HepG2 (cell line): ENCODE measurements around the gene ACSL5. TPM values are rescaled to one million over a fixed set of nuclear protein-coding genes. Genes with fewer than 3 reads are reported as not detected.

Source experiments
- ATAC-seq: fragments of 200-7000 bp; cut with Tn5 transposase; 3 replicates; pipeline ENCODE4 v1.9.1; 2020; ENCODE audit warnings: mild to moderate bottlenecking, moderate library complexity
- BruUV-seq: library from RNA; stranded (reverse); fragments of 400-500 nt; replicated peaks from 2 replicates; lab custom pipeline; 2021; lab: Mats Ljungman, UMichigan
- CTCF ChIA-PET: fragments of 300-600 bp; formaldehyde crosslinking; extraction: SDS; loops from one replicate; lab custom pipeline; 2021; ENCODE audit warnings: low total read pairs, inconsistent platforms, low intra/inter-chr PET ratio; lab: Yijun Ruan, JAX
- POLR2A ChIA-PET: fragments of 350-600 bp; sonication (Branson Sonifier 250); formaldehyde crosslinking; loops from one replicate; lab custom pipeline; 2020; ENCODE audit warnings: antibody characterized with exemption, inconsistent platforms; lab: Yijun Ruan, JAX
- DNase-seq: peaks from one replicate; pipeline ENCODE4 v3.0.0-alpha.2; 2015; ENCODE audit warnings: low spot score
- FAIRE-seq: peaks from 3 replicates; lab custom pipeline; 2011; peaks lifted over from hg19 to GRCh38; lab: Jason Lieb, UNC
- H2AFZ ChIP-seq: one replicate; pipeline ENCODE4 v1.6.1; 2011; ENCODE audit warnings: low read length, inconsistent platforms
- H3K27ac ChIP-seq: fragments of 300-600 bp; 3 replicates; pipeline ENCODE4 v1.8.0; 2011; ENCODE audit warnings: mixed run types, mild to moderate bottlenecking, mixed read lengths, low read length, inconsistent platforms; ENCODE audit not compliant: insufficient read depth; ENCODE audit errors: extremely low read length
- H3K27me3 ChIP-seq, 2 experiments: fragments of 200-600 bp in 1 of 2; 2 replicates in 1 of 2; 3 replicates in 1 of 2; pipeline versions ENCODE4 v1.6.0 to v1.8.0; 2011; ENCODE audit warnings: low read length in 2 of 2, mild to moderate bottlenecking in 2 of 2, moderate library complexity in 2 of 2, inconsistent platforms in 1 of 2; ENCODE audit not compliant: insufficient read depth in 2 of 2, control insufficient read depth in 1 of 2
- H3K36me3 ChIP-seq, 2 experiments: fragments of 200-600 bp in 1 of 2; replicated peaks in 1 of 2; 2 replicates in 1 of 2; 3 replicates in 1 of 2; pipeline versions ENCODE4 v1.5.1 to v1.8.0; 2011; ENCODE audit warnings: low read length in 2 of 2, inconsistent platforms in 1 of 2; ENCODE audit not compliant: insufficient read depth in 2 of 2, control insufficient read depth in 1 of 2
- H3K4me1 ChIP-seq: 2 replicates; pipeline ENCODE4 v1.5.1; 2012; ENCODE audit warnings: low read length, inconsistent platforms; ENCODE audit not compliant: insufficient read depth
- H3K4me2 ChIP-seq: 2 replicates; pipeline ENCODE4 v1.6.0; 2011; ENCODE audit warnings: low read depth, low read length, inconsistent platforms
- H3K4me3 ChIP-seq, 3 experiments: fragments of 200-600 bp in 1 of 3; sonication (generic), shearing (Covaris generic) in 1 of 3; replicated peaks in 1 of 3; 2 replicates each; pipeline ENCODE4 v1.5.1; 2011 to 2016; ENCODE audit warnings: low read length in 3 of 3, inconsistent platforms in 2 of 3, low read depth in 2 of 3, mild to moderate bottlenecking in 2 of 3, control low read depth in 1 of 3, mixed read lengths in 1 of 3; ENCODE audit not compliant: insufficient read depth in 1 of 3
- H3K79me2 ChIP-seq: one replicate; pipeline ENCODE4 v1.6.1; 2011; ENCODE audit warnings: low read length, inconsistent platforms; ENCODE audit not compliant: insufficient read depth
- H3K9ac ChIP-seq: 2 replicates; pipeline ENCODE4 v1.6.0; 2011; ENCODE audit warnings: mild to moderate bottlenecking, low read depth, low read length, inconsistent platforms; ENCODE audit not compliant: insufficient read depth
- H3K9me3 ChIP-seq: 2 replicates; pipeline ENCODE4 v1.5.1; 2012; ENCODE audit warnings: mild to moderate bottlenecking, low read length
- H4K20me1 ChIP-seq: 2 replicates; pipeline ENCODE4 v1.6.0; 2011; ENCODE audit warnings: inconsistent platforms, mild to moderate bottlenecking, low read length, moderate library complexity; ENCODE audit not compliant: insufficient read depth
- AGO2 ChIP-seq: fragments of 200-400 bp; formaldehyde crosslinking; optimal IDR thresholded peaks from 2 replicates; pipeline ENCODE3; 2017; ENCODE audit warnings: mild to moderate bottlenecking, low read depth, low read length, moderate library complexity
- ELF3 ChIP-seq: IDR thresholded peaks from 2 replicates; pipeline ENCODE4 v1.6.1; 2016; ENCODE audit warnings: missing genetic modification reagents, missing compliant biosample characterization
- NFATC3 ChIP-seq: sonication (generic); formaldehyde crosslinking; IDR thresholded peaks from 2 replicates; pipeline ENCODE4 v1.5.1; 2020; ENCODE audit warnings: mild to moderate bottlenecking, missing genetic modification reagents
- POLR2G ChIP-seq: fragments of 200-400 bp; formaldehyde crosslinking; IDR thresholded peaks from 2 replicates; pipeline ENCODE4 v1.6.1; 2018; ENCODE audit warnings: mild to moderate bottlenecking, low read depth, low read length, moderate library complexity
- RBM22 ChIP-seq: fragments of 200-400 bp; formaldehyde crosslinking; optimal IDR thresholded peaks from 2 replicates; pipeline ENCODE3; 2017; ENCODE audit warnings: mild to moderate bottlenecking, low read length, moderate library complexity
- RFX3 ChIP-seq: IDR thresholded peaks from 2 replicates; pipeline ENCODE4 v1.6.1; 2016; ENCODE audit warnings: missing biosample characterization, missing genetic modification reagents
- ZBTB33 ChIP-seq: sonication (generic); formaldehyde crosslinking; IDR thresholded peaks from 2 replicates; pipeline ENCODE4 v1.4.0; 2020; ENCODE audit warnings: missing genetic modification reagents
- ZNF12 ChIP-seq: sonication (generic); formaldehyde crosslinking; IDR thresholded peaks from 2 replicates; pipeline ENCODE4 v1.5.0; 2020; ENCODE audit warnings: missing genetic modification reagents
- ZNF281 ChIP-seq: sonication (generic); formaldehyde crosslinking; IDR thresholded peaks from 2 replicates; pipeline ENCODE4 v1.4.0; 2020; ENCODE audit warnings: missing genetic modification reagents, borderline replicate concordance
- ZNF326 ChIP-seq: sonication (generic); formaldehyde crosslinking; IDR thresholded peaks from 2 replicates; pipeline ENCODE4 v1.4.0; 2020; ENCODE audit warnings: missing genetic modification reagents, borderline replicate concordance
- ZNF775 ChIP-seq: sonication (generic); formaldehyde crosslinking; IDR thresholded peaks from 2 replicates; pipeline ENCODE4 v1.4.0; 2020; ENCODE audit warnings: missing genetic modification reagents, mild to moderate bottlenecking, moderate library complexity, borderline replicate concordance
- WGBS: methylation state at CpG from one replicate; pipeline ENCODE4 v1.1.6; 2017; ENCODE audit warnings: low lambda C conversion rate; 5-methylcytosine and 5-hydroxymethylcytosine counted together
- in situ Hi-C: cut with HindIII; loops from 2 replicates; pipeline ENCODE4 v1.10.0; 2017; ENCODE audit warnings: low pct_unique_long_range_greater_than_20kb; ENCODE audit not compliant: extremely low pct_ligation_motif_present
- intact Hi-C: fragments of 100-400 bp; cut with micrococcal nuclease; formaldehyde crosslinking; loops from one replicate; pipeline ENCODE4 v1.10.0; 2022; ENCODE audit not compliant: unreplicated experiment
- polyA plus RNA-seq, 8 experiments: library from polyadenylated mRNA; depleted of rRNA in 3 of 8; stranded (reverse) in 7 of 8; unstranded in 1 of 8; fragments of >200 nt; fragmentation: Illumina TruSeq in 4 of 8; extraction: Trizol in 4 of 8; gene quantifications; 2 replicates each; pipeline versions ENCODE4 v1.2.1 to v1.2.3, GENCODE V29; 2011 to 2016; ENCODE audit warnings: low read depth in 4 of 8, missing spikeins in 1 of 8, mixed read lengths in 1 of 8; ENCODE audit not compliant: insufficient read depth in 1 of 8
- total RNA-seq, 5 experiments: library from RNA; depleted of rRNA; stranded (reverse); fragments of >200 nt; fragmentation: Illumina TruSeq; extraction: Trizol; gene quantifications; 2 replicates each; pipeline ENCODE4 v1.2.3, GENCODE V29; 2016; ENCODE audit warnings: low read depth in 1 of 5
- TF ChIP-seq, protein P1 (sequence below): sonication (generic); formaldehyde crosslinking; IDR thresholded peaks from 2 replicates; pipeline ENCODE4 v1.8.1; 2023; ENCODE audit warnings: mild to moderate bottlenecking, missing genetic modification reagents

Gene ACSL5
- total and polyA plus RNA-seq, 2 of the 13 experiments (the other 11 are each of a cell fraction or from before 2014, with no cell fraction given): 56.4 to 82.5 TPM

DNA sequence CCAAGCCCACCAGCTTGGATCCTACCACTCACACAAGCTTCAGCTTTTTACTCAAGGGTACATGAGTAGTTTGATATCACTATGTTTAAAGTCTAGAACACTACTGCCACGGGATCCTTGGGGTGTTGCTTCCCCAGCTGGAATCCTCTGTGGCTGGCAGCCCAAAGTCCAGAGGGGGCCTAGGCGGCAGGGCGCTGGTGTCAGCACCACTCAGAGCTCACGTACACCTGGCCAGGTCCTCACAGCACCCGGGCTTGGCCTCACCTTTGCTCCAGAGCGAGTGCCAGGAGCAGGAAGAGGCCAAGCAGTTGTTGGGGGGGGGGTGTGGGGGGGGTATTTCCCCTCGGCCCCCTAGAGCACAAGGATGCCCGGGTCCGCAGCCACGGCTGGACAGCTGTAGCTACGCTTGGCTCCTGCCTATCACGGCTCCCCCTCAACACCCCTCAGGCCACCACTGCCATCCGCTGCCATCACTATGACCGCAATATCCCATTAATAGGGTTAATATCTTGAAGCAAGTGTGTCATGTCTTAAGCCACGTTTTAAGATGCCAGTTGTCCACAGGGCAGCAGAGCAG, 55.8 kb downstream of the ACSL5 start (continued):
- TF ChIP-seq ZBTB33 (CRISPR knock-in tag) (peak; percentile 91), POLR2G (peak; percentile 58), RBM22 (peak; percentile 8), AGO2 (peak; percentile 86), ZNF326 (CRISPR knock-in tag) (no peak)
- TF ChIP-seq, protein P1, sequence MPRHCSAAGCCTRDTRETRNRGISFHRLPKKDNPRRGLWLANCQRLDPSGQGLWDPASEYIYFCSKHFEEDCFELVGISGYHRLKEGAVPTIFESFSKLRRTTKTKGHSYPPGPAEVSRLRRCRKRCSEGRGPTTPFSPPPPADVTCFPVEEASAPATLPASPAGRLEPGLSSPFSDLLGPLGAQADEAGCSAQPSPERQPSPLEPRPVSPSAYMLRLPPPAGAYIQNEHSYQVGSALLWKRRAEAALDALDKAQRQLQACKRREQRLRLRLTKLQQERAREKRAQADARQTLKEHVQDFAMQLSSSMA (CRISPR knock-in tag): no peak

DNA sequence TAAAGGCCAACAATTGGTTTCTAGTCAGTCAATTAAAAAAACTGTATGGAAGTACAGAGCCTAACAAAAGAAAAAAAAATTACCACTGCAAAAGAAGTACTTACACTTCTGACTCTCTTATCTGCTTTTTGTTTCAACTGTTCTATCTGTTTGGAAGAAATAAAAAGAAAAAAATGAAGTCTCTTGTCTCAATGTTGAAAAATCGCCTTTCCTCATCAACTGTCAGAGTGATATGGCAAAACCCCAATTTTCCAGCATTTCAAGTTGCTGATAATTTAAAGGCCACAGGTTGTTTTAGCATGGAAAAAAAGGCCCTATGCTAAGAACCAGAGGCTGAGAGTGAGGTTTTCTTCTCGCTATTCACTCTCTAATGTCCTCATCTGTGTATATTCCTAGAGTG, 59.2 kb downstream of the ACSL5 start:
- Histone ChIP-seq H3K4me2 (no peak overlapping the region), H3K4me3 (no peak overlapping the region), H3K27ac (no peak overlapping the region), H3K9ac (no peak overlapping the region), H3K27me3 (no peaks in the 10 kb centered on the region), H3K4me1 (peaks cover 12% of the 10 kb centered on the region), H3K36me3 (peaks cover 9 to 44% of the 10 kb centered on the region in 2 experiments), H3K9me3 (no peaks in the 10 kb centered on the region), H3K79me2 (no peaks in the 10 kb centered on the region), H2AFZ (no peak overlapping the region), H4K20me1 (no peaks in the 10 kb centered on the region; the same call in 1 of the 2 replicates)
- BruUV-seq: no TSS peak
- ATAC-seq (no peak), FAIRE-seq (no peak), DNase-seq (no peak)
- 95% methylated on average over 2 of the region's 2 CpGs for WGBS
- in situ Hi-C loops: loop anchor here (25.0 kb wide), 2 partner anchors 96 to 296 kb away; no protein-coding TSS in a partner anchor
- intact Hi-C loops: no loop called here
- TF ChIP-seq ZNF12 (no peak), ZNF775 (CRISPR knock-in tag) (no peak), RFX3 (CRISPR knock-in tag) (no peak), ELF3 (CRISPR knock-in tag) (no peak), NFATC3 (no peak), ZNF281 (CRISPR knock-in tag) (no peak)
- POLR2A ChIA-PET: no interaction called here
- CTCF ChIA-PET: no interaction called here
